NCI-H1417 (cell line): Measurements from ENCODE around the gene GBX1.

Source experiments
- DNase-seq, 3 experiments: peaks; one replicate each; lab custom pipeline; 2025; lab: John Stamatoyannopoulos, UW

Gene GBX1

DNA sequence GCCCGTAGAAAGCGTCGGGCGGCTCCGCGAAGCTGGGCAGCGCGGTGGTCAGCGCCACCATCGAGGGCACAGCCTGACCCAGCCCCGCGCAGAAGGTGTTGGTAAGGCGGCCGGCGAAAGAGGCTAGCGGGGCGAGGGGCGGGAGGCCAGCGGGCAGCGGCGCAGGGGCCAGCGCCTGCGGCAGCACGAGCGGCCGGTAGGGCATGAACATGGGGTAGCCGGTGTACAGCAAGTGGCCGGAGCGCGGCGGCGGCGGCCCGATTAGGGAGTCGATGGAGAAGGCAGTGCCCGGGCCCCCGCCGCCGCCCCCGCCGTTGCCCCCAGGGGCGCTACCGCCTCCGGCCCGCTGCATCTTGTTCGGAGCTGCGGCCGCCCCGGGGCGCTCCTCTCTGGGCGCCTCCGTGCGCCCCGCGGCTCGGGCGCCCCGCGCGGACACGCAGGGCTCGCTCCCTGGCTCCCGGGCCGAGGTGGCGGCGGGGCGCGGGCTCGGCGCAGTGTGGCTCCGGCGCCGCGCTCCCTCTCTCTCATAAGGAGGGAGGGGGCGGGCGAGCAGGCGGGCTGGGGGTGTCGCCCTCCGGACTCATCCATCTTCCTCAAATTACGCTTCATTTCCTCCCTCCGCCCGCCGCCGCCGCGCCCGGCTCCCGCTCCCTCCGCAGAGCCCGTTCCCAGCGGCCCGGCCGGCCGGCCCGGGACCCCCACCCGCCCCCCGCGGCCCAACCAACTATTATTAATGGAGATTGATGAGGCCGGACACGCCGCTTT is at the start of gene GBX1:
Gene GBX1 (minus strand): TSS at position 498 of the 765 bp plus-strand sequence. CDS start 146 bp downstream, at position 352.
- peak; percentile 14 to 65 (median 47) for DNase-seq

DNA sequence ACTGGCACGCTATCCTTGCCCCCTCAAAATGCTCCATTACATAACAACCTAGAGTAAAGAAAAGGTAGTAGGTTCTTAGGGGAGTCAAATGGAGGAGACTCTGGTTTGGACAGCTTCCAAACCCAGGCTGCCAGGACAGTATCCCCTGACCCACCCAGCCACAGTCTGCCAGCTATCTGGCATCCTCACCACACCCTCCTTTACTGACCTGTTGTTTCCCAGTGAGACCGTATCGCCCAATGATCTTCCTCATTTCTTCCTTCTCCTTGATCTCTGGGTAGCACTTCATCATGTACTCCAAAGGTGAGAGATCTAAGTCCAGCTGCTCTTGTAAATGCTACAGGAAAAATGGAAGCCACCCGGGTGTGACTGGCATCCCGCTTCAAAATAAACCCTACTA is 47.9 kb upstream of the GBX1 start:
- DNase-seq, result no peak

DNA sequence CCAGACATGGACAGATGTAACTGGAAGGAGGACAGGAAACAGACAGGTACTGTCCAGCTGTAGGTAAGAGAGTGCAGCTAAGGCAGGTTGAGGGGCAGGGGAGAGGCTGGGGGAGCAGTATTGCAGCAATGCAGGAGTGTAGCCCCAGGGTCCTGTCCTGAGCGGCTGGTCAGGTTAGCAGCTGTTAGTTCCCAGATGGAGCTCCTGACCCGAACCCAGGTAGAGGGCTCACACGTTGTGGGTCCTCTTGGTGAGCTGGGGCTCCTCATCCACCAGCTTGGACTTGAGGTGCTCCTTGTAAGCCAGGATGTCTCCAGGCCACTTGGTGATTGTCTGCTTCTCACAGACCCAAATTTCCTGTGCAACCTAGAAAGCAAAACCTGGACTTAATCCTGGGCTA is 46.3 kb upstream of the GBX1 start:
- DNase-seq, result no peak

DNA sequence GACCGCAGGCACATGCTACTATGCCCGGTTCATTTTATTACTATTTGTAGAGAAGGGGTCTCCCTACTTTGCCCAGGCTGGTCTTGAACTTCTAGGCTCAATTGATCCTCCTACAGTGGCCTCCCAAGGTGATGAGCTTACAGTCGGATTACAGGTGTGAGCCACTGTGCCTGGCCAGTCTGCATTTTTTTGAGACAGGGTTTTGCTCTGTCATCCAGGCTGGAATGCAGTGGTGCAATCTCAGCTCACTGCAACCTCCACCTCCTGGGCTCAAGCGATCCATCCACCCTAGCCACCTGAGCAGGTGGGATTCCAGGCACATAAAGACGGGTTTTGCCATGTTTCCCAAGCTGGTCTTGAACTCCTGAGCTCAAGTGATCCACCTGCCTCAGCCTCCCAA is 45.1 kb upstream of the GBX1 start:
- no peak for DNase-seq

DNA sequence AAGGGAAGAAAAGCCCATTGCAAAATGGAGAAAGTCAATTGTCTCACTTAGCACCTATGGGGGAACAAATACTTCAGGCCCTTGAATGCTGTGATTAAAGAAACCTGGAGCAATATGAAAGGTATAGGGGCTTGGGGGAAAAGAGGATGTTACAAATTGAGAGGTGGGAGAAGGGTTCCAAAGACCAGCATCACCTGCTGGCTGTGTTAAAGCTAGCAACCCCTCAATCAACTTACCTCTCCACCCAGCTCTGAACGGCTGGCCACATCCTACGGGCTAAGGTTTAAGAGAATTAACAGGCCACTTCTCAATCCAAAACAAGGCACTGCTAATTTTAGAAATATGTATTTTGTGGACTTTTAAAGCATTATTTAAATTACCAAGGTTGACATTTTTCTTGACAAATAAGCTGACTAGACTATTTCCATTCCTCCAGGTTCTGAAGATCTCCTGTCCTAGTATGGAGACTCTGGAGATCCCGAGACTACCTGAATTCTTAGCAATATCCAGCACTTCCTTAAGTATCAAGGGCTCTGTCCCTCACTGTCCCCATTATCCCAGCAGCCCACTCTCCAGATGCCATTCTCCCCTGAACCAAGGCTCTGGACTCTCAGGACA is 43.8 kb upstream of the GBX1 start:
- no peak for DNase-seq

DNA sequence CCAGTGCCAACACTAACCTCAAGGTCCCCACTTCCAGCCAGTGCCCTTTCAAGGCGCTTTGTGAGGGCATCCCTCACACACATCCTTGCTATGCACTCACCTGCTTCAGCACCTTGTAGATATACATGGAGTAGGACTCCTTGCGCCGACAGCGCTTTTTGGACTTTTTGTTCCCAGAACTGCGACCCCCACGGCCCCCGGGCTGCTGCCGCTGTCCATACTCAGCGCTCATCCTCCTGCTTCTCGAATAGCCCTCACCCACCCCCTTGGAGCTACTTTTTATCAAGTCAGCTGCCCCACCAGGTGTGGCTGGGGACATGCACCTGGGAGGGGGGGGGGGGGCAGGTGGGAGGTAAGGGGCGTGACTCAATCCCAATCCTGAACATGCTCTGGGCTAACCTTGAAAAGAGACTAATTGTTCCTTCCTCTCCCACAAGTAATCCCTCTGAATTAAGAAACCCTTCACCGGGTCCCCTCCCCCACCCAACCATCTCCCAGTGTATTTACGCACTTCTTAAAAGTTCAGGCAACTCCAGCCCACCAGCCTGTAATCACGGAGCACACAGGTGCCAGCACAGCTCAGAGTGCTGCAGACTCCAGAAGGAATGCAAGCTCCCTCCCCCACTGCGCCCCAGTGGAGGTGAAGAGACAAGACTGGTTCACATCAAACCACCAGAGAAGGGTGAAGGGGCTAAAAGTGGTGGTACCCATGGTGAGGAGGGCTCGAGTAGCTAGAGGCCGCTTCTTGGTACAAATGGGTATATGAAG is 42.8 kb upstream of the GBX1 start, which contains the start of gene H2BK1:
Gene H2BK1 (minus strand): TSS at position 402 of the 768 bp plus-strand sequence. CDS start 170 bp downstream, at position 232.
- no peak for DNase-seq

DNA sequence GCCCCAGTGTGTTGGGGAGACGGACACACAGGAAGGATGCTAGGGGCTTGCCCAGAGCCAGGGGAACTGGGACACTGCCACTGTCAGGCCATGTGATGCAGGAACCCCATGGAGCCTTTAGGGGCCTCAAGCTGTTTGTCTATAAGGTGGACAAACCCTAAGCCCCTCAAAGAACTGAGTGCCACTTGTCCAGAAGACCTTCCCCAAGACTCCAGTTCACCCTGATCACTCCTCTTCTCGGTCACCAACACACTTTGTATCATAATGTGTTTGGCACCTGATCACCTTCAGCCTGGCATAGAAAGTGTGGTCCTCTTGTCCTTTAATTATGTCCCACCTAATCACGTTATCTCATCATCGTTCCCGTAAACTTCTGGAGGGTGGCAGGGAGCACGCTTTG is 42.1 kb upstream of the GBX1 start:
- DNase-seq, result no peak

DNA sequence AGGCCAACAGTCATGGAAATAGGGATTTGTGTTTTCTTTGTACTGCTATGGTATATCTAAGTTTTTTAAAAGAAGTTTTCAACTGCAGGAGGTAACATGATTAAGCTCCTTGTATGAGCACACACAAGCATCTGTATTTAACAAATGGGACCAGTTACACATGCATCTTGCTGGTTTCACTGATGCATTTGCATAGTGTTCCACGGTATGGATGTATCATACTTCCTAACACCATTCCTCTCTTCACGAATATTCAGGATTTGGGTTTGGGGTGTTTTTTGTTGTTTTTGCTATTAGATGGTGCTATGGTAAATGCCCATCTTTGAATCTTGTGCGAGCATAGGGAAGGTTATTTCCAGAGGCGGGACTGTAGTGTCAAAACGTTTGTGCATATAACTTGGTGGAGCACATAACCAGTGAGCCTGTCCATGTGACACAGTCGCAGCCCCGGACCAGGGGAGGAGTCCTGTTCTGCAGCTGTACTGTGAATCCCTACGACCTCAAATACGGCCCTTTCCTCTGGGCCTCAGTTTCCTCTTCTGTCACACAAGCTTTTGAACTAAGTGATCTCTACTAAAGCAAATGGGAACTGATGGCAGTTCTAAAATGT is 40.9 kb upstream of the GBX1 start:
- no peak for DNase-seq

DNA sequence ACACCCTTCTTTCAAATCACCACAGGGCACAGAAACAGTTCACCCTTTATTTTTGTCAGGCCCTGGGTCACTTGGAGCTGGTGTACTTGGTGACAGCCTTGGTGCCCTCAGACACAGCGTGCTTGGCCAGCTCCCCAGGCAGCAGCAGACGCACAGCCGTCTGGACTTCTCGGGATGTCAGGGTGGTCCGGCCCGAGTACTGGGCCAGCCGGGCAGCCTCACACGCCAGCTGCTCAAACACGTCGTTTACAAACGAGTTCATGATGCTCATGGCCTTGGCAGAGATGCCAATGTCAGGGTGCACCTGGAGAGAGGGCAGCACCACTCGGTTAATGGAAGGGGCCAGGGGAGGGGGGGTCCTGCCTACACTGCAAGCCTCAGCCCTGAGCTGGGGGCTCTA is 40.3 kb upstream of the GBX1 start:
- DNase-seq, result no peak

DNA sequence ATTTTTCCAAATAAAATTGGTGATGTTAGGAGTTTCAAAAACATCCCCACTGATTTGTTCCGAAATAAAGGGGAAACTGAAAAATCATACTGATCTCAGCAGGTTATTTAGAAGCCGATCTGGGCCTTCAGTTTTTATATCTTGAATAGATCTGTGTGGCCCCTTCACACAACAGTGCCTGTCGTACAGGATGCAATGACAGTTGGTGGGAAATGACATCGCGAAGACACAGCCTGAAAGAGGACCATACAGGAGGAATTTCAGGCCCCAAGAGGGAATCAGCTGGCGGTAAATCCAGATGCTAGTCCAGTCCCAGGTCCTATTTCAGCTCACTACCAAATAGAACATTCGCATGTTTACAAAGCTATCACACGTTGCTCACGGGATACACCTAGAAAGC is 39.8 kb upstream of the GBX1 start:
- DNase-seq, result no peak

DNA sequence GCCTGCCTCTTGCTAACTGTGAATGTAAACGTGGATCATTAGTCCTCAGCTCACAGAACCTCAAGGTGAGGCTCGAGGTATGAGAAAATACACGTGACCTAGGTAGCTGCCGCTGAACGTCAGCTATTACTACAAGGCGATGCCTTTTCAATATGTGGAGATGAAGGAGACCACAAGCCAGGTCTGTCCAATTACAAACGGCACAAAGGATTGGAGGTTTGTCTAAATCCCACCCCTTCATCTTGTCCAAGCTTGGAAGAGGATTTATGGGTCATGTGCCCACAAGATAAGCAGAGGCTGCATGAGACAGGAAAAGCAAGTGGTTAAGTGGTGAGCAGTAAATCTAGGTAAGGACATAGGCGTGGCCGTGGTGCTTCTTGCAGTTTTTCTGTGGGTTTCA is 39.4 kb upstream of the GBX1 start:
- DNase-seq, result peak in 1 of 3 experiments; percentile 78

DNA sequence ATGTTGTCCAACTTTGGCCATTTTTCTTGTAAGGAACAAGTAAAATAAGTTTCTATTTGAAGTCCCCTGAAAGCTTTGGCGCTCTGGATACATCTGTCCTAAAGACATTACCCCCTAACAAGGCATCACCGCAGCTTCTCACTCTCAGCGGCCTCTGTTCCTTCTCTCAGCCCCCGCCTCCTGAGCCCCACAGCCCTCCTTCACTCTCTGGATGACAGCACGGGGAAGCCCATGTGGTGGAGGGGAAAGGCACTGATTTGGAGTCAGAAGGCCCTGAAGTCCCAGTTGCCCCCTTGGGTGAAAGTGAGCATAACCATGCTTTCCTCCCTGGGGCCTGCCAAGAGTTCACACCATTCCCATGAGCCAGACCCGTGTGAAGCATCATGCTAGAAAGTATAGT is 38.2 kb upstream of the GBX1 start:
- DNase-seq, result no peak

DNA sequence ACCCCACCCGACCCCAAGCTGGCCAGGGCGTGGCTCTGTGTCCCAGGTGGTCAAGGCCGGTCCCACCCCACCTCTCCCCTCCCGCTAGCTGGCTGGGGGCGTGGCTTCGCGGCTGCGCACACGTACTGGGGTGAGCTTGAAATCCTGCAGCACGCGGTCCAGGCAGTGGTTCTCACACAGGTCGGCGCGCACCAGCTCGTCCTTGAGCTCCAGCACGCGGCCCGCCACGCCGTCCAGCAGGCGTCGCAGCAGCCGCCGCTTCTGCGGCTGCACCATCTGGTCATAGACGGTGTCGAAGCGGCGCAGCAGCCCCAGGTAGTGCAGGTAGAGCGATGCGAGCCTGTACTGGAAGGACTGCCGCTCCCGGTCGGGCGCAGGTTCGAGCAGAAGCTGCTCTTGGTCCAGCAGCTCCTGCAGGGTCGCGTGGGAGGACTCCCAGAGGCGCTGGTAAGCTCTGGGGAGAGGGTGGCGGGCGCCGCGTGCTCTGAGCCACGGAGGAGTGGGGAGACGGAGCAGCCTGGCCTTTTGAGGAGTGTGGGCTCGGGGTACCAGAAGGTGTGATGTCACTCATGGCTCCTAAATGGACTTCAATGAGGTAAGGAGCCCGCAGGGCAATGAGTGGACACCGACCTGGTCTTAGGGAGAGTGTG is 37.0 kb upstream of the GBX1 start:
- peak in 1 of 3 experiments; percentile 20 for DNase-seq

DNA sequence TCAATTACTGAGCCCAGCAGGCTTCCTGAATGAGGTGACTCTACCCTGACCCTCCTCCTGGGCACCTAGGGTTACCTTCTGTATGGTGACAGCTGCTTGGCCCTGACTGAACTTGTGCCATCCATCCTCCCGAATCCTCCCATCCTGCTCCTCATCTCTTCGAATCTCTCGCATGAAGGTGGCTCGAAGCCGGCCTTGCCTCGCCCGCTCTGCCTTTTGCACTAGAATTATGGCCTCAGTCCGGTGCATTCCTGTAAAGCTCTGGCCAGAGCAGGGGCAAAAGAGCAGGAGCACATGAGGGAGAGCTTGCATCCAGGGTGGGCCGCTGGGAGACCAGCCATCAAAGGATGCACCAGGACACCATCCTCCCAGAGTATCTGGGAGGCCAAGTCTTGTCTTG is 35.3 kb upstream of the GBX1 start:
- DNase-seq, result no peak

DNA sequence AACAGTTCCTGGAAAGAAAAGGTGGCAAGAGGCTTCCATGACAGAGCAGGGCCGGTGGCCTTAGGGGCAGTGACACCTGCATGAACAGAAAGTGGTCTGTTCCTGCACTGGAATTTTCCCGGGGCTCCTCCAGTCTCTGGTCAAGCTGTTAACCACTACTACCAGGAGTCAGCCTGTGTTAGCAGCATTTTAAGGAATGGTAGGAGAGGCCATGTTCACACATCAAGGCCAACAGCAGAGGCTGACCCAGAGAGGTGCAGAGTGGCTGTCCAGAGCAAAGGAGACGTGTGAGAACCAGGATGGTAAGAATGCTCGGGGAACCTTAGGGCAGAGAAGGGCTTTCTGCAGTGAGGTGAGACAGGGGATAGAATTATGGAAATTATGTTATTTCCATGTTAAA is 34.3 kb upstream of the GBX1 start:
- DNase-seq, result no peak

DNA sequence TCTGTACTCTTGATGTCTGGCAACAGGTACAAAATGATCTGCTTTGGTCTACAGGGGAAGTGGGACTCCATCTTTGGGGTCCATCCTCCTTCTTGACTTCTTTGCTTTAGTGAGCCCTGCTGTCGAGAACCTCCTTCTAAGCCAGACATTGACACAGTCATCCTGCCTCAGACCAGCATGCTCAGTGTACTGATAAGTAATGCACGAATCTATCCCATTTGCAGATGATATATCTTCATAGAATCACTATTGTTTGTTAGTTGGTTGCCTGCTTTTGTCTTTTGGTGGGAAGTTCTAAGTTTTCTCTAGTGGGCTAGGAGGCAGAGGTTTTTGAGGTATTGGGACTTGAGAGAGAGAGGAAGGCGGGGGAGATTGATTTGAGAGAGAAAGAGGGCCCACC is 33.9 kb upstream of the GBX1 start:
- DNase-seq, result no peak

DNA sequence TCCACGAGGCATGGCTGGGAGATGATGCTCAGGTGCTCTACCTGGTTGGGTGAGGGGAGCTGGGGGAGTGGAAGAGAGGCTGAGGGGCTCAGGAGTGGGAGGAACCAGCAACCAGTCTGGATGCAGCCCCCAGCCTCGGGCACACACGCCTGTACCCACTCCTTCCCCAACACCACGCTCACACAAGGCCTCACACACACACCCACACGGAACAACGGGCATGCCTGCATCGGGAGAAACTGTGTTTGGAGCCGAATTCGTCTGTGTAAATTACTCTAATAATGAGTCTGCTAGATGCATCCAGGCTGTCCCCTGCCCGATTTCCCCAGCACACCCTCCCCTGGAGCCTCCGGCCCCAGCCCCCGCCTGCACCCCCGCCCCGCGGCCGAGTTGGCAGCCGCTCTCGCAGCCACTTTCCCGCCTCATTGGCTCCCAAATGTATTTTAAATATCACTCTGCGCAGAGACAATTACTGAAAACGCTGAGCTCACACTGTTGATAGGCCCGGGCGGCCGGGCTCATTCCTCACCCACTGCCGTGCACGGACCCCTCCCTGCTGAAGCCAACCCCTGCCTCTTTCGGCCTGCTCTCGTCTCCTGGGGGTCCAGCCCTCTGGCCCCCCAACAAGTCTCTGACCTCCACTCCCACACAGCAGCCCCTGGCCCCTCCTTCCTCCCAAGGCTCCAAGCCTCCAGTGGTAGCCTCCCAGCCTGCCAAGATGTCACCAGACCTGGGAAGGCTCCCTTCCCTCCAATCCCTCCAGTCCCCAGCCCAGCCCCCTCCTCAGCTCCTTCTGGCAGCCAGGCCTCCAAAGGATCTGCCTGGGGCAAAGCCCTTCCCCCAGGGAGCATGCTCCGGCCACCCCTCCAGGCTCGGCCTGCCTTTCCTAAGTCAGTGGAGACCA is 31.7 kb upstream of the GBX1 start:
- peak in 2 of 3 experiments; percentile 37 for DNase-seq

DNA sequence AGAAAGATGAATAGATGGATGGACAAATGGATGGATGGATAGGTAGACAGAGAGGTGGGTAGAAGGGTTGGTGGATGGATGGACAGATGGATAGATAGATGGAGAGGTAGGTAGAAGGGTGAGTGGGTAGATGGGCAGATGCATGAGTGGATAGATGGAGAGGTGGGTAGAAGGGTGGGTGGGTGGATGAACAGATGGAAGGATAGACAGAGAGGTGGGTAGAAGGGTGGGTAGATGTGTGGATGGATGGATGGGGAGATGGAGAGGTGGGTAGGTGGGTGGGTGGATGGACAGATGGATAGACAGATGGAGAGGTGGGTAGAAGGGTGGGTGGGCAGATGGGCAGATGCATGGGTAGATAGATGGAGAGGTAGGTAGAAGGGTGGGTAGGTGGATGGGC is 30.4 kb upstream of the GBX1 start:
- no peak for DNase-seq

DNA sequence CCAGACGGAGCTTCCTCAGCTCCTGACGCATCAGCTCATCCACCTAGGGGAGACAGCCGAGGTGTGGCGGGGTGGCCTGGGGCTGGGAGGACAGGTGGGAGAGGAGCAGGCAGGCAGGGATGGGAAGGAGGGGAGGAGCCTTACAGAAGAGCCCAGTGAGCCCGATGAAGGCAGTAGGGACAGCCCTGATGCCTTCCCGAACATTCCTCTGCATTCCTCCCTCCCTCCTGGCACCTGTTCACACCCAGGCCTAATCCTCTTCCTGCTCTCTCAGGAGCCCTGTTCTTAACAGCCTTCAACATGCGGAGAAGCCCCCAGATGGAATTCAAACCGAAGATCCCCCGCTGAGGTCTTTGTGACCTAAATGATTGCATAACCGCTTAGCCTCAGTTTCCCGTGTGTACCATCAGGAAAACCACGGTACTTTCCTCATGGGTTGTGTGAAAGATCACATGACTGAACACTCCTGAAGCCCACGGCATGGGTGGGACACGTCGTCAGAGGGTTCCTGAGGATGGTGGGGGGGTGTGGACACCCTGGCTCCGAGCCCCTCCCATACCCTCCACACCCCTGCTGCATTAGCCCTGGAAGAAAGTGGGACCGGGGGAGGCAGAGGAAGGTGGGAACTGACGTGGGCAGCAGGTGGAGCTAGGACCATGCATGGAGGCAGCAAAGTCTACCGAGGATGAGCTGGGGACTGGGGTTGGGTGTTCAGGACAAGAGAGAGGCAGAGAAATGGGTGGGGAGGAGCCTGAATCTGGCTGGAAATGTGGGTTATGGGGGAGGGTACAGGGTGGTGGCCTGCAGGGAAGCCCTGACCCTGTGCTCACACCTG is 28.3 kb upstream of the GBX1 start:
- no peak for DNase-seq

DNA sequence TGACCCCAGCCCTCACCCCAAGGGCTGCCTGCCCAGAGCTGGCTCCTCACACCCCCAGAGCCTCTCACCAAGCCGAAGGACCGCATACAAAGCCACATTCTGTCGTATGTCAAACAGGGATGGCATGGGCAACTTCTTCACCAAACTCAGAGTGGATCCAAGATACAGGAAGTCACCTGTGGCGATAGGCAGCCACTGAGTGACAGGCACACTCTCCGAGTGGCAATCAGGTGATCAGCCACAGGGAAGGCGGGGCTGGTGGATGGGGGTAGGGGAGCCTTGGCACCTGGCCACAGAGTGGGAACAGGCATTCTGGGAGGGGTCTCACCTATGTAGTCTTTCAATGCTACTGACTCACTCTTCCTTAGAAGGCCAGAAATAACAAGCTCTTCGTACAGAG is 26.7 kb upstream of the GBX1 start:
- DNase-seq, result no peak
